ENCODE measurements around the gene WDR90.
"Not testable (repeated sequence)": the region's sequence is repeated elsewhere in the genome, so short reads cannot be mapped to it uniquely, and the experiment has no call there.

Gene WDR90

GRCh38 chr16:680625-680945 lies 31.4 kb downstream of the WDR90 start:
- DNase-seq: no peak
- peaks cover 31% of the 10 kb centered on the region for H3K4me1 Mint-ChIP-seq
- peak overlapping the region; percentile 49 for H3K27ac Mint-ChIP-seq
- peaks cover 18% of the 10 kb centered on the region for H3K36me3 Mint-ChIP-seq (ENCODE audit: low read depth)
- no peak for ATAC-seq
- H3K27me3 Mint-ChIP-seq: peaks cover 5% of the 10 kb centered on the region
- H3K9me3 Mint-ChIP-seq: no peaks in the 10 kb centered on the region
- H3K4me3 Mint-ChIP-seq: peak overlapping the region; percentile 82

GRCh38 chr16:680967-681745 lies 32.0 kb downstream of the WDR90 start:
- DNase-seq (peak; percentile 41), ATAC-seq (no peak)
- Mint-ChIP-seq H3K9me3 (no peaks in the 10 kb centered on the region), H3K4me3 (peak overlapping the region; percentile 82), H3K36me3 (ENCODE audit: low read depth) (peaks cover 18% of the 10 kb centered on the region), H3K27me3 (peaks cover 5% of the 10 kb centered on the region), H3K27ac (peak overlapping the region; percentile 49), H3K4me1 (peaks cover 34% of the 10 kb centered on the region)

GRCh38 chr16:681746-682427 lies 32.7 kb downstream of the WDR90 start:
- no peaks in the 10 kb centered on the region for H3K9me3 Mint-ChIP-seq
- no peak for DNase-seq
- no peak for ATAC-seq
- H3K4me1 Mint-ChIP-seq: peaks cover 34% of the 10 kb centered on the region
- peaks cover under 1% of the 10 kb centered on the region for H3K27me3 Mint-ChIP-seq
- H3K4me3 Mint-ChIP-seq: peak overlapping the region; percentile 82
- H3K36me3 Mint-ChIP-seq (ENCODE audit: low read depth): peaks cover 18% of the 10 kb centered on the region
- H3K27ac Mint-ChIP-seq: peak overlapping the region; percentile 54

- ATAC-seq (no peak), DNase-seq (no peak)
- H3K27ac Mint-ChIP-seq: peak overlapping the region; percentile 54
- H3K9me3 Mint-ChIP-seq: no peaks in the 10 kb centered on the region
- H3K4me1 Mint-ChIP-seq: peaks cover 34% of the 10 kb centered on the region
- H3K36me3 Mint-ChIP-seq (ENCODE audit: low read depth): peaks cover 20% of the 10 kb centered on the region
- no peaks in the 10 kb centered on the region for H3K27me3 Mint-ChIP-seq
- H3K4me3 Mint-ChIP-seq: peak overlapping the region; percentile 82
Measured at GRCh38 chr16:682493-683395, 33.6 kb downstream of the WDR90 start.

- no peak for ATAC-seq
- H3K27me3 Mint-ChIP-seq: no peaks in the 10 kb centered on the region
- H3K36me3 Mint-ChIP-seq (ENCODE audit: low read depth): peaks cover 20% of the 10 kb centered on the region
- H3K27ac Mint-ChIP-seq: peak overlapping the region; percentile 54
- H3K9me3 Mint-ChIP-seq: no peaks in the 10 kb centered on the region
- peak overlapping the region; percentile 82 for H3K4me3 Mint-ChIP-seq
- peak; percentile 31 for DNase-seq
- H3K4me1 Mint-ChIP-seq: peaks cover 36% of the 10 kb centered on the region
Measured at GRCh38 chr16:683396-684070, 34.4 kb downstream of the WDR90 start.

- DNase-seq (peak; percentile 99), ATAC-seq (peak; percentile 83)
- peak within 1 kb of the TSS; percentile 54 for H3K27ac Mint-ChIP-seq
- H3K4me1 Mint-ChIP-seq: peaks cover 41% of the 10 kb centered on the region
- H3K9me3 Mint-ChIP-seq: no peaks in the 10 kb centered on the region
- no peaks in the 10 kb centered on the region for H3K27me3 Mint-ChIP-seq
- peaks cover 20% of the 10 kb centered on the region for H3K36me3 Mint-ChIP-seq (ENCODE audit: low read depth)
- H3K4me3 Mint-ChIP-seq: peak within 1 kb of the TSS; percentile 82
Measured at GRCh38 chr16:684071-684794, 35.1 kb downstream of the WDR90 start, which contains the start of gene JMJD8. Gene JMJD8 (minus strand): TSS chr16:684334. CDS start chr16:684319, 15 bp downstream.

GRCh38 chr16:684961-685696 lies 36.0 kb downstream of the WDR90 start:
- H3K9me3 Mint-ChIP-seq: no peaks in the 10 kb centered on the region
- H3K4me3 Mint-ChIP-seq: no peak overlapping the region
- H3K27me3 Mint-ChIP-seq: no peaks in the 10 kb centered on the region
- peaks cover 41% of the 10 kb centered on the region for H3K4me1 Mint-ChIP-seq
- no peak overlapping the region for H3K27ac Mint-ChIP-seq
- ATAC-seq: no peak
- peaks cover 20% of the 10 kb centered on the region for H3K36me3 Mint-ChIP-seq (ENCODE audit: low read depth)
- DNase-seq: no peak

GRCh38 chr16:685967-686366 lies 36.8 kb downstream of the WDR90 start:
- DNase-seq (peak; percentile 46), ATAC-seq (no peak)
- Mint-ChIP-seq H3K27me3 (no peaks in the 10 kb centered on the region), H3K27ac (peak overlapping the region; percentile 11), H3K4me3 (no peak overlapping the region), H3K36me3 (ENCODE audit: low read depth) (peaks cover 19% of the 10 kb centered on the region), H3K4me1 (peaks cover 42% of the 10 kb centered on the region), H3K9me3 (no peaks in the 10 kb centered on the region)

GRCh38 chr16:686459-687260 lies 37.5 kb downstream of the WDR90 start:
- Mint-ChIP-seq H3K27me3 (no peaks in the 10 kb centered on the region), H3K9me3 (no peaks in the 10 kb centered on the region), H3K27ac (no peak overlapping the region), H3K4me1 (peaks cover 35% of the 10 kb centered on the region), H3K36me3 (ENCODE audit: low read depth) (peaks cover 14% of the 10 kb centered on the region), H3K4me3 (no peak overlapping the region)
- no peak for DNase-seq
- no peak for ATAC-seq

GRCh38 chr16:687499-687898 lies 38.3 kb downstream of the WDR90 start:
- H3K4me1 Mint-ChIP-seq: peaks cover 27% of the 10 kb centered on the region

GRCh38 chr16:689175-689897 lies 40.2 kb downstream of the WDR90 start:
- Mint-ChIP-seq H3K9me3 (no peaks in the 10 kb centered on the region), H3K36me3 (ENCODE audit: low read depth) (peaks cover 3% of the 10 kb centered on the region), H3K4me3 (peak overlapping the region; percentile 86), H3K4me1 (peaks cover 19% of the 10 kb centered on the region), H3K27ac (peak overlapping the region; percentile 81), H3K27me3 (peaks cover 3% of the 10 kb centered on the region)
- ATAC-seq: no peak
- no peak for DNase-seq

More at GRCh38 chr16:687499-687898, 38.3 kb downstream of the WDR90 start:
- no peak overlapping the region for H3K27ac Mint-ChIP-seq
- DNase-seq (no peak), ATAC-seq (no peak)
- H3K27me3 Mint-ChIP-seq: no peaks in the 10 kb centered on the region
- peaks cover 7% of the 10 kb centered on the region for H3K36me3 Mint-ChIP-seq (ENCODE audit: low read depth)
- no peaks in the 10 kb centered on the region for H3K9me3 Mint-ChIP-seq
- H3K4me3 Mint-ChIP-seq: no peak overlapping the region

- DNase-seq; H3K27me3 Mint-ChIP-seq; H3K36me3 Mint-ChIP-seq (ENCODE audit: low read depth); H3K9me3 Mint-ChIP-seq; ATAC-seq; H3K27ac Mint-ChIP-seq: not testable (repeated sequence)
- Mint-ChIP-seq H3K4me1 (peaks cover 23% of the 10 kb centered on the region), H3K4me3 (peak overlapping the region; percentile 36)
Measured at GRCh38 chr16:691242-691641, 42.1 kb downstream of the WDR90 start.

Measured in activated naive CD8-positive, alpha-beta T cell treated with anti-CD3 and anti-CD28 coated beads, Interleukin-2, amount 50 U/mL, for 24 hours (primary cell).